IPS DF 4.7 (cell line): ENCODE data around the gene NF1.
"Not testable (repeated sequence)": the region's sequence is repeated elsewhere in the genome, so short reads cannot be mapped to it uniquely, and the experiment has no call there.

Experiments
- DNase-seq: peaks from one replicate; pipeline ENCODE4 v3.0.0-alpha.2; 2013; ENCODE audit warnings: low spot score; ENCODE audit errors: extremely low read depth

Gene NF1

GRCh38 chr17:31293581-31293980, 198.8 kb downstream of the NF1 start:
- no peak for DNase-seq

GRCh38 chr17:31294231-31294630, 199.5 kb downstream of the NF1 start:
- DNase-seq, result no peak

- DNase-seq, result no peak
These were observed 200.2 kb downstream of the NF1 start for GRCh38 chr17:31294820-31295488.

- DNase-seq, result no peak
These were observed 200.7 kb downstream of the NF1 start for GRCh38 chr17:31295489-31295871.

- no peak for DNase-seq
These were observed 201.4 kb downstream of the NF1 start for GRCh38 chr17:31296142-31296541.

GRCh38 chr17:31297090-31297489, 202.3 kb downstream of the NF1 start, which contains the start of gene OMG:
OMG (minus strand) TSS chr17:31297239; CDS start chr17:31296331, 908 bp downstream.
- DNase-seq, result no peak

GRCh38 chr17:31299624-31300023, 204.8 kb downstream of the NF1 start:
- DNase-seq, result no peak

- no peak for DNase-seq
These were observed 212.9 kb downstream of the NF1 start for GRCh38 chr17:31307640-31308039.

- no peak for DNase-seq
These were observed 213.9 kb downstream of the NF1 start for GRCh38 chr17:31308372-31309334.

GRCh38 chr17:31309556-31309955, 214.8 kb downstream of the NF1 start:
- no peak for DNase-seq

GRCh38 chr17:31310260-31310659, 215.5 kb downstream of the NF1 start:
- DNase-seq, result no peak

GRCh38 chr17:31310886-31311285, 216.1 kb downstream of the NF1 start:
- no peak for DNase-seq

- no peak for DNase-seq
These were observed 216.7 kb downstream of the NF1 start for GRCh38 chr17:31311526-31311925.

GRCh38 chr17:31312223-31312622, 217.4 kb downstream of the NF1 start:
- DNase-seq, result not testable (repeated sequence)

GRCh38 chr17:31313982-31314781, 219.4 kb downstream of the NF1 start, which contains the start of gene EVI2B:
EVI2B (minus strand) TSS chr17:31314054; CDS start chr17:31305609, 8,445 bp downstream.
- no peak for DNase-seq

- DNase-seq, result no peak
These were observed 220.0 kb downstream of the NF1 start for GRCh38 chr17:31314782-31315100.

GRCh38 chr17:31318298-31318801, 223.6 kb downstream of the NF1 start:
- no peak for DNase-seq

- no peak for DNase-seq
These were observed 224.3 kb downstream of the NF1 start for GRCh38 chr17:31318851-31319661.

- no peak for DNase-seq
These were observed 225.5 kb downstream of the NF1 start for GRCh38 chr17:31320241-31320640.

- no peak for DNase-seq
These were observed 226.0 kb downstream of the NF1 start for GRCh38 chr17:31320791-31321190.

- DNase-seq, result no peak
These were observed 226.7 kb downstream of the NF1 start, which contains the start of gene EVI2A for GRCh38 chr17:31321481-31321880. EVI2A (minus strand) TSS chr17:31321622; CDS start chr17:31319013, 2,609 bp downstream.
